GM23338 (cell line): ENCODE results near the gene WWP2. TPM values are rescaled to one million over a fixed set of nuclear protein-coding genes. Genes with fewer than 3 reads are reported as not detected.

Experiments
- ATAC-seq: fragments of 200-7000 bp; cut with Tn5 transposase; 3 replicates; pipeline ENCODE4 v1.9.1; 2020
- DNase-seq: peaks from one replicate; pipeline ENCODE4 v3.0.0-alpha.2; 2015; ENCODE audit warnings: low spot score
- H2AFZ ChIP-seq: fragments of 200-600 bp; sonication (generic); 2 replicates; pipeline ENCODE4 v1.8.0; 2016; ENCODE audit warnings: antibody characterized with exemption, mild to moderate bottlenecking, moderate library complexity
- H3F3A ChIP-seq: fragments of 200-600 bp; sonication (generic); replicated peaks from 2 replicates; pipeline ENCODE4 v1.8.0; 2017; ENCODE audit warnings: antibody characterized with exemption, mixed run types, low read depth
- H3K27ac ChIP-seq: fragments of 200-600 bp; sonication (generic); 2 replicates; pipeline ENCODE4 v1.6.1; 2016; ENCODE audit warnings: low read depth
- H3K27me3 ChIP-seq: fragments of 200-600 bp; sonication (generic); 2 replicates; pipeline ENCODE4 v1.8.0; 2016; ENCODE audit warnings: mild to moderate bottlenecking, mixed run types, moderate library complexity; ENCODE audit not compliant: insufficient read depth
- H3K36me3 ChIP-seq: fragments of 200-600 bp; sonication (generic); 2 replicates; pipeline ENCODE4 v1.8.0; 2016; ENCODE audit warnings: mild to moderate bottlenecking; ENCODE audit not compliant: insufficient read depth
- H3K4me1 ChIP-seq: fragments of 200-600 bp; sonication (generic); 2 replicates; pipeline ENCODE4 v1.8.0; 2016; ENCODE audit warnings: mild to moderate bottlenecking, moderate library complexity; ENCODE audit not compliant: insufficient read depth
- H3K4me2 ChIP-seq: fragments of 200-600 bp; sonication (generic); 2 replicates; pipeline ENCODE4 v1.7.1; 2017; ENCODE audit warnings: mixed run types
- H3K4me3 ChIP-seq: fragments of 200-600 bp; sonication (generic); 2 replicates; pipeline ENCODE4 v1.6.1; 2016; ENCODE audit warnings: mixed run types
- H3K79me2 ChIP-seq: fragments of 200-600 bp; sonication (generic); replicated peaks from 2 replicates; pipeline ENCODE4 v1.8.0; 2017; ENCODE audit warnings: mild to moderate bottlenecking; ENCODE audit not compliant: insufficient read depth
- H3K9me2 ChIP-seq: fragments of 200-600 bp; sonication (generic); 2 replicates; pipeline ENCODE4 v1.8.0; 2017; ENCODE audit not compliant: insufficient read depth
- H4K20me1 ChIP-seq: fragments of 200-600 bp; sonication (generic); replicated peaks from 2 replicates; pipeline ENCODE4 v1.8.0; 2017; ENCODE audit warnings: mild to moderate bottlenecking; ENCODE audit not compliant: insufficient read depth
- H3K27ac Mint-ChIP-seq: 2 replicates; pipeline ENCODE4 v1.8.0; 2020; ENCODE audit warnings: inconsistent platforms, mild to moderate bottlenecking, moderate library complexity, mixed read lengths
- H3K27me3 Mint-ChIP-seq: 3 replicates; pipeline ENCODE4 v1.8.0; 2022; ENCODE audit warnings: low read depth, mild to moderate bottlenecking, moderate library complexity, mixed read lengths, inconsistent platforms; ENCODE audit not compliant: insufficient read depth, poor library complexity
- H3K36me3 Mint-ChIP-seq: 3 replicates; pipeline ENCODE4 v1.8.0; 2021; ENCODE audit warnings: low read depth, mild to moderate bottlenecking, inconsistent platforms, moderate library complexity, mixed read lengths
- H3K4me1 Mint-ChIP-seq: 3 replicates; pipeline ENCODE4 v1.8.0; 2020; ENCODE audit warnings: mild to moderate bottlenecking, inconsistent platforms, mixed read lengths
- H3K4me3 Mint-ChIP-seq: 3 replicates; pipeline ENCODE4 v1.8.0; 2021; ENCODE audit warnings: moderate library complexity, mild to moderate bottlenecking, inconsistent platforms, mixed read lengths
- H3K9me3 Mint-ChIP-seq: 3 replicates; pipeline ENCODE4 v1.8.0; 2020; ENCODE audit warnings: moderate library complexity, mild to moderate bottlenecking, inconsistent platforms, mixed read lengths
- CREB1 ChIP-seq: fragments of 250-450 bp; sonication (Bioruptor Pico); IDR thresholded peaks from 2 replicates; pipeline ENCODE4 v1.5.0; 2020; ENCODE audit warnings: low read depth, mild to moderate bottlenecking, moderate library complexity
- CTCF ChIP-seq, 2 experiments: fragments of 200-600 bp in 1 of 2; sonication (generic) in 1 of 2; conservative IDR thresholded peaks; 2 replicates each; pipeline versions ENCODE4 v1.5.1 to v1.6.1; 2016 to 2017; ENCODE audit warnings: antibody characterized with exemption in 2 of 2, low read depth in 2 of 2, mild to moderate bottlenecking in 2 of 2, moderate library complexity in 1 of 2
- ETS1 ChIP-seq: IDR thresholded peaks from 2 replicates; pipeline ENCODE4 v1.6.1; 2016; ENCODE audit warnings: antibody characterized with exemption
- JUNB ChIP-seq: IDR thresholded peaks from one replicate; pipeline ENCODE4 v1.6.1; 2016; ENCODE audit warnings: antibody characterized with exemption; ENCODE audit not compliant: unreplicated experiment
- NANOG ChIP-seq: IDR thresholded peaks from 2 replicates; pipeline ENCODE4 v1.6.1; 2016; ENCODE audit warnings: antibody characterized with exemption, borderline replicate concordance
- STAT1 ChIP-seq: IDR thresholded peaks from one replicate; pipeline ENCODE4 v1.6.1; 2016; ENCODE audit warnings: antibody characterized with exemption; ENCODE audit not compliant: unreplicated experiment
- ZNF114 ChIP-seq: fragments of 250-450 bp; sonication (Bioruptor Pico); IDR thresholded peaks from 2 replicates; pipeline ENCODE4 v1.5.0; 2020; ENCODE audit warnings: mild to moderate bottlenecking, moderate library complexity
- ZNF331 ChIP-seq: fragments of 250-450 bp; sonication (Bioruptor Pico); IDR thresholded peaks from 2 replicates; pipeline ENCODE4 v1.5.0; 2020; ENCODE audit warnings: low read depth, mild to moderate bottlenecking, moderate library complexity
- ZNF462 ChIP-seq: fragments of 250-450 bp; sonication (Bioruptor Pico); IDR thresholded peaks from 2 replicates; pipeline ENCODE4 v1.5.0; 2020; ENCODE audit warnings: mild to moderate bottlenecking, moderate library complexity
- polyA plus RNA-seq: library from polyadenylated mRNA; unstranded; fragments of >200 nt; fragmentation: Nextera tagmentation; extraction: Ambion mirVana; gene quantifications from 2 replicates; pipeline ENCODE4 v1.2.1, GENCODE V29; 2016
- total RNA-seq: library from RNA; depleted of rRNA; stranded (reverse); fragments of >200 nt; shearing (Covaris generic); gene quantifications from 2 replicates; pipeline ENCODE4 v1.2.3, GENCODE V29; 2014

Gene WWP2
- total and polyA plus RNA-seq, 2 experiments from 2014 or later: 12.3 to 35.5 TPM

GRCh38 chr16:69893106-69893505 lies 131.0 kb downstream of the WWP2 start:
- Mint-ChIP-seq H3K27ac (no peak overlapping the region), H3K9me3 (no peaks in the 10 kb centered on the region), H3K36me3 (peaks cover 15% of the 10 kb centered on the region), H3K4me3 (no peak overlapping the region), H3K27me3 (peaks cover 1% of the 10 kb centered on the region), H3K4me1 (peaks cover 8% of the 10 kb centered on the region; the same call in 2 of the 3 replicates)
- H2AFZ ChIP-seq: no peak overlapping the region
- DNase-seq: no peak
- H4K20me1 ChIP-seq: no peaks in the 10 kb centered on the region; the same call in 1 of the 2 replicates
- TF ChIP-seq STAT1 (no peak), JUNB (no peak), CREB1 (CRISPR knock-in tag) (no peak), ZNF331 (no peak), CTCF (conservative IDR thresholded peaks at IDR 0.05; ENCODE audit: low read depth in 2 of 2) (no peak), ZNF462 (no peak), NANOG (no peak), ZNF114 (CRISPR knock-in tag) (no peak), ETS1 (no peak)
- no peak overlapping the region for H3K4me3 ChIP-seq
- no peak overlapping the region for H3K4me2 ChIP-seq
- 0 out of 2 replicates have a peak, but pooled peaks cover 3% of the 10 kb centered on the region for H3K9me2 ChIP-seq
- H3K27ac ChIP-seq: no peak overlapping the region
- no peaks in the 10 kb centered on the region for H3K36me3 ChIP-seq
- no peaks in the 10 kb centered on the region for H3K79me2 ChIP-seq
- H3K4me1 ChIP-seq: peaks cover 4% of the 10 kb centered on the region; the same call in 1 of the 2 replicates
- no peaks in the 10 kb centered on the region for H3K27me3 ChIP-seq
- ATAC-seq: no peak
- peaks cover 5% of the 10 kb centered on the region; the same call in 1 of the 2 replicates for H3F3A ChIP-seq
